Measurements from ENCODE around the gene CSMD2.

DNA sequence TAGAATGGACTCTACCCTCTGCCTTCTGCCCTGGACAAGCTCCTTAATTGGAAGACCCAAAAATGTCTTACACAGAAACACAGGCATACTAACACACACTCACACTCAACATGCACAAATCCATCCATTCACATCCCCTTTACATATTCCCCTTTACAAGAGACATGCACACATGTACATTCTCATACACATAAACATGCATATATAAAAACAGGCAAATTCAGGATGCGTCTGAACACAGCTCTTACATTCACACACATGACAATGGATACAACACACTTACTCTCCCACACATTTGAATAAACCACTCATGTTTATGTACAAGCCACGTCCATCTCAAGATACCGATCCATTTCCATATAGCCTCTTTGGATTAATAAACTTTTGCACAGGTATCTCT lies 216.7 kb downstream of the CSMD2 start:
- TF ChIP-seq, protein P1, sequence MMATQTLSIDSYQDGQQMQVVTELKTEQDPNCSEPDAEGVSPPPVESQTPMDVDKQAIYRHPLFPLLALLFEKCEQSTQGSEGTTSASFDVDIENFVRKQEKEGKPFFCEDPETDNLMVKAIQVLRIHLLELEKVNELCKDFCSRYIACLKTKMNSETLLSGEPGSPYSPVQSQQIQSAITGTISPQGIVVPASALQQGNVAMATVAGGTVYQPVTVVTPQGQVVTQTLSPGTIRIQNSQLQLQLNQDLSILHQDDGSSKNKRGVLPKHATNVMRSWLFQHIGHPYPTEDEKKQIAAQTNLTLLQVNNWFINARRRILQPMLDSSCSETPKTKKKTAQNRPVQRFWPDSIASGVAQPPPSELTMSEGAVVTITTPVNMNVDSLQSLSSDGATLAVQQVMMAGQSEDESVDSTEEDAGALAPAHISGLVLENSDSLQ (IDR thresholded peaks at IDR 0.05) = no peak
- no peak for TF ChIP-seq FOXM1 (IDR thresholded peaks at IDR 0.05; ENCODE audit: borderline replicate concordance)
- TF ChIP-seq ELF4 (IDR thresholded peaks at IDR 0.05) = no peak
- TF ChIP-seq HDGF (IDR thresholded peaks at IDR 0.05; ENCODE audit: borderline replicate concordance) = no peak
- TF ChIP-seq TARDBP (IDR thresholded peaks at IDR 0.05) = no peak
- TF ChIP-seq FOXK2 (IDR thresholded peaks at IDR 0.05) = no peak
- no peak for TF ChIP-seq FOXA1 (IDR thresholded peaks at IDR 0.05)
- TF ChIP-seq ZNF384 (IDR thresholded peaks at IDR 0.05) = no peak

Measured in HEK293T (cell line).